ENCODE data around the gene ZBTB49. TPM values are rescaled to one million over a fixed set of nuclear protein-coding genes. Genes with fewer than 3 reads are reported as not detected.

The ZBTB49 gene
- total RNA-seq, 4 donors from 2014 or later, result 2.0 to 6.7 (median 6.3) TPM

DNA sequence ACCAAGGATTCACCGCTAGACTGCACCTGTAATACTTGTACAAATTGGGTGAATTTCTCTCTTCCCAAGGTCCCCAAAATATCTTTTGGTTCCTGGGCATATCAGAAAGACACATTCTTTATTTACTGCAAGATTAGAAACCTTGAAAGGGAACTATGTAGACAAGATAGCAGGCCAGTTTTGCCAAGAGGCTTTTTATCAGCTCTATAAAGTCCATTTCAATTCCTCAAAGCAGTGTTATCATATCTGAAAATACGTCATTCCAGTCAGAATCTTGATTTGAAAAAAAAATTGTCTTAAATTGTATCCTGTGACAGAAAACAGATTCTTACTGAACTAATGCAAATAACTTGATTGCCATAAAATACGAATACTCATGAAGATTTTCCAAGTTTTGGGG is 59.8 kb downstream of the ZBTB49 start:
- 79 to 82% methylated on average over 3 of the region's 3 CpGs for WGBS, 2 donors (ENCODE audit: low coverage in 1 of 2)
- H3K27me3 ChIP-seq, result peaks cover 5% of the 10 kb centered on the region
- H3K4me1 ChIP-seq, result no peaks in the 10 kb centered on the region
- TF ChIP-seq, protein P1, sequence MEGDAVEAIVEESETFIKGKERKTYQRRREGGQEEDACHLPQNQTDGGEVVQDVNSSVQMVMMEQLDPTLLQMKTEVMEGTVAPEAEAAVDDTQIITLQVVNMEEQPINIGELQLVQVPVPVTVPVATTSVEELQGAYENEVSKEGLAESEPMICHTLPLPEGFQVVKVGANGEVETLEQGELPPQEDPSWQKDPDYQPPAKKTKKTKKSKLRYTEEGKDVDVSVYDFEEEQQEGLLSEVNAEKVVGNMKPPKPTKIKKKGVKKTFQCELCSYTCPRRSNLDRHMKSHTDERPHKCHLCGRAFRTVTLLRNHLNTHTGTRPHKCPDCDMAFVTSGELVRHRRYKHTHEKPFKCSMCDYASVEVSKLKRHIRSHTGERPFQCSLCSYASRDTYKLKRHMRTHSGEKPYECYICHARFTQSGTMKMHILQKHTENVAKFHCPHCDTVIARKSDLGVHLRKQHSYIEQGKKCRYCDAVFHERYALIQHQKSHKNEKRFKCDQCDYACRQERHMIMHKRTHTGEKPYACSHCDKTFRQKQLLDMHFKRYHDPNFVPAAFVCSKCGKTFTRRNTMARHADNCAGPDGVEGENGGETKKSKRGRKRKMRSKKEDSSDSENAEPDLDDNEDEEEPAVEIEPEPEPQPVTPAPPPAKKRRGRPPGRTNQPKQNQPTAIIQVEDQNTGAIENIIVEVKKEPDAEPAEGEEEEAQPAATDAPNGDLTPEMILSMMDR (IDR thresholded peaks at IDR 0.05), result no peak
- TF ChIP-seq POLR2A (IDR thresholded peaks at IDR 0.05) (no peak), EP300 (IDR thresholded peaks at IDR 0.05) (no peak), POLR2AphosphoS5 (IDR thresholded peaks at IDR 0.05) (no peak)
- H3K4me3 ChIP-seq, result no peak overlapping the region
- no peak overlapping the region for H3K27ac ChIP-seq
- ATAC-seq, result no peak
- H3K36me3 ChIP-seq, result no peaks in the 10 kb centered on the region
- H3K9me3 ChIP-seq, result no peaks in the 10 kb centered on the region

DNA sequence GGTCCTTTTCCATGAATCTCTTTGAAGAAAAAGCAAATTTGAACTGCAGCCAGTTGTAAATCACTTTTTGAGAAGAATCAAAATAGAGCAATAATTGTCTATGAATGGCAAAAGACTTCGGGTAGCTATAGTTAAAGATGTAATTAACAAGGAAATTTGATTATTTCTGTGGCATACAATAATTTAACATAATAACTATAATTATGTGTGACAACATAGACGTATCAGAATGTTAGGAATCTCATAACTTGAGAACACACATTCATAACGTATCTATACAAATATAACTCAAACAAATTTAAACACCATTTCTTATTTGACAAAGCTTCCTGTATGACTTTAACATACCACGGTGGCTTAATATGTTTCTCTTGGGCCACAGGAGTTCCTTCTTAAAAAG is 60.9 kb downstream of the ZBTB49 start:
- no peak for TF ChIP-seq POLR2AphosphoS5 (IDR thresholded peaks at IDR 0.05)
- TF ChIP-seq POLR2A (IDR thresholded peaks at IDR 0.05), result no peak
- no peak for TF ChIP-seq EP300 (IDR thresholded peaks at IDR 0.05)
- TF ChIP-seq, protein P1 (IDR thresholded peaks at IDR 0.05), result no peak

DNA sequence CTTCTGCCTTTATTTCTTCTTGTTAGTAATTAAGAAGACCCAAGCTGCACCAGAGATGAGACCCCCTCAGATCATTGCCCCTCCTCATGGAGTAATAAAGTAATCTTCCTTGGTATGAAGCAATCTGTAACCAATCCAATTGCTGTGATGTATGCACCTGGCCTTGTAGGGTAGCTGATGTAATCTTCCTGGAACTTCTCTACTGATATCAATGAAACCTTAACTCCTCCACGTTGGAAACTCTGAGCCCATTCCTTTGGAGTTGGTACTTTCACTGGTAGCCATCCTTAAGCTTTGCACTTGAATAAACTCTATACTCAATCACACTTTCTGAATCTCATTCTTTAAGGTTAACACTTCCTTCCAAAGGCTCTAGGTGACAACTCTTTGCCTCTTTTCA is 65.3 kb downstream of the ZBTB49 start:
- Histone ChIP-seq H3K36me3 (no peaks in the 10 kb centered on the region), H3K27ac (no peak overlapping the region), H3K9me3 (no peaks in the 10 kb centered on the region), H3K4me3 (no peak overlapping the region), H3K4me1 (no peaks in the 10 kb centered on the region), H3K27me3 (peaks cover 40% of the 10 kb centered on the region)
- ATAC-seq, result no peak
- WGBS, 2 donors (ENCODE audit: low coverage in 1 of 2), result 31 to 56% methylated on average over 1 of the region's 1 CpG
- no peak for TF ChIP-seq POLR2AphosphoS5 (IDR thresholded peaks at IDR 0.05)
- no peak for TF ChIP-seq EP300 (IDR thresholded peaks at IDR 0.05)

More for the DNA sequence above, 60.9 kb downstream of the ZBTB49 start:
- no peaks in the 10 kb centered on the region for H3K36me3 ChIP-seq
- no peak for ATAC-seq
- 47 to 53% methylated on average over 4 of the region's 4 CpGs for WGBS, 2 donors (ENCODE audit: low coverage in 1 of 2)
- H3K4me1 ChIP-seq, result no peaks in the 10 kb centered on the region
- peaks cover under 1% of the 10 kb centered on the region for H3K27me3 ChIP-seq
- no peaks in the 10 kb centered on the region for H3K9me3 ChIP-seq
- H3K27ac ChIP-seq, result no peak overlapping the region
- no peak overlapping the region for H3K4me3 ChIP-seq

DNA sequence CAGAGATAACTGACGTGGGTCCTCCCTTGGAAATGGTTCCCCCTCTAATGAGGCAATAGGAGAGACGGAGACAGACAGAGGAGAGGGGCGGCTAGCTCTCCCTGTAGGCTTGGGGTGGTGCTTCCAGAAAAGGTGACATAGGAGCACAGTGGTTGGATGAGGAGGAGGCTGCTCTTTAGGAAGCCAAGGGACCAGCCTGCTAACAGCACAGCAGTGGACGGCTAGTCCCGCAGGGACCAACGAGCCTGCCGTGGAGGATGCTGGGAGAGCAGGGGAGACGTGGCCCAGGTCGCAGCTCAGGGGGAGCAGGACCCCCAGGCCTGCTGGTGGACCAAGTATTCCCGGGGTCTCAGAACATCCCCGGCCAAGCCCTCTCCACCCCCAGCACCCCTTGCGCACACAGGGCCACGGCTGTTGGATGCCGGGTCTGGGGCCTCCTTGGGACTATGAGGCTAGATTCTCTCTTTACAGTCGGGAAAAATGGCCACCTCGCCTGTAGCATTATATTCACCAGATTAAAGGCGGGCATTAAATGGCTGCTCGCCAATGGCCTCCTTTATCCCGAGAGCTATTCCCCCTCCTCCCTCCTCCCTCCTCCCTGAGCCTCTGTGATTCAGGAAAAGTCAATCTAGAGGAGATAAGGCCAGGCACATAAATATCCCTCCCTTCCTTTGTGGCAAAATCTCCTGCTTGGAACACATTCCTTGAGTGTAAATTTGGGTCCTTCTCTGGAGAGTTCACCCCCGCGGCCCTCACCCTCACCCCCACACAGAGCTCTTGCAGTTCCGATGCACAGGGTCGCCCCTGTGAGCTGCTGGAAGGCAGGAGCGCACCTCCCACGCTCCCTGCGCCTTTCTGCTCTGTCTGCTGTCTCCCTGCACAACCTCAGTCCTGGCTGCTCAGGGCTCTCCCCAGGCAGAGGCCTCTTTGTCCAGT is 66.3 kb downstream of the ZBTB49 start:
- no peak overlapping the region for H3K27ac ChIP-seq
- TF ChIP-seq, protein P1 (IDR thresholded peaks at IDR 0.05), result no peak
- no peak for TF ChIP-seq EP300 (IDR thresholded peaks at IDR 0.05)
- no peak for TF ChIP-seq POLR2AphosphoS5 (IDR thresholded peaks at IDR 0.05)
- no peak for TF ChIP-seq POLR2A (IDR thresholded peaks at IDR 0.05)
- no peaks in the 10 kb centered on the region for H3K36me3 ChIP-seq
- no peaks in the 10 kb centered on the region for H3K9me3 ChIP-seq
- H3K4me3 ChIP-seq, result no peak overlapping the region
- 15 to 43% methylated on average over 6 to 8 of the region's 26 CpGs for WGBS, 2 donors (ENCODE audit: low coverage in 1 of 2)
- peaks cover 50% of the 10 kb centered on the region for H3K27me3 ChIP-seq
- ATAC-seq, result no peak
- H3K4me1 ChIP-seq, result no peaks in the 10 kb centered on the region

DNA sequence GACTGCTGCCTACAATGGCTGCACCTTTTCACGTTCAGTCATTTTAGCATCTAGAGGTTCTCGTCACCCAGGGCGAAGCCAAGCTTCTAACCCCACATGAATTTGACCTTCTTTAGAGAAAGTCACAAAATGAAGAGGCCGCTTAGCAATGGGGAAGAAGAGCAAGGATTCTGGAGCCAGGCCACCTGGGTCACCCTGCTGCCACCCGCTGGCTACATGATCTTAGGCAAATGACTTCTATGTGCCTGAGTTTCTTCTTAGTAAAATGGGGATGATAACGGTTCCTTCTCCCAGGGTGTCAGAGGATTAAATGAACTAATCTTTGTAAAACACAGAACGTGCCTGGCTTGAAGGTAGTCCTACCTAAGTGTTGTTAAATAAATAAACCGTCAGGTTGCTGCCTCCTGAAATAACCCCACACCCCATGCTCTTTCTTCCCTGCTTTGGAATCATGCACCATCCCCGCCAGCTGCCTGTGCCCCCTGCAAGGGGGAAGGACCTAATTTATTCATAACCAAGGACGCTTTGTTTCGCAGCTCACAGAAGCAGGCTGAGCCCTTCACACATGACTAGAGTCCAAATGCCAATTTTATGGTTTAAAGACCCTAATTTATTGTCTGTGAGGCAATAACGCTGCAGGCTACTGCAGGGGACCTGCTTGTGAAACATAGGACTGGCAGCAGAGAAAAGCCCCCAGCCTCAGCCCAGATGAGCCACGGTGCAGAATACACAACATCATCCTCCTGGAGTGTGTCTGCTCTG is 68.2 kb downstream of the ZBTB49 start:
- Histone ChIP-seq H3K27ac (no peak overlapping the region), H3K27me3 (peaks cover 56% of the 10 kb centered on the region), H3K36me3 (no peaks in the 10 kb centered on the region), H3K4me1 (no peaks in the 10 kb centered on the region), H3K4me3 (no peak overlapping the region), H3K9me3 (no peaks in the 10 kb centered on the region)
- WGBS, 2 donors (ENCODE audit: low coverage in 1 of 2), result 35 to 54% methylated on average over 9 to 10 of the region's 13 CpGs
- TF ChIP-seq, protein P1 (IDR thresholded peaks at IDR 0.05), result no peak
- TF ChIP-seq POLR2AphosphoS5 (IDR thresholded peaks at IDR 0.05) (no peak), EP300 (IDR thresholded peaks at IDR 0.05) (no peak), POLR2A (IDR thresholded peaks at IDR 0.05) (no peak)
- ATAC-seq, result no peak

All from gastroesophageal sphincter (tissue), 4 donors.